Activated naive CD8-positive, alpha-beta T cell treated with anti-CD3 and anti-CD28 coated beads, Interleukin-2, amount 10 ng/mL, durations not matched to agents 7 days and 5 days (primary cell): ENCODE data around the gene KIF2C. TPM values are rescaled to one million over a fixed set of nuclear protein-coding genes. Genes with fewer than 3 reads are reported as not detected.

ENCODE experiments used
- ATAC-seq: fragments of 150-1000 bp; cut with Tn5 transposase; one replicate; pipeline ENCODE4 v1.10.0; 2021; ENCODE audit warnings: low read depth, moderate library complexity
- POLR2A ChIA-PET: fragments of 350-600 bp; sonication (Branson Sonifier 250); formaldehyde crosslinking; loops from one replicate; lab custom pipeline; 2021; ENCODE audit warnings: antibody characterized with exemption; lab: Charles Lee
- DNase-seq: peaks from one replicate; pipeline ENCODE4 v3.0.0; 2021
- H3K27ac Mint-ChIP-seq: one replicate; pipeline ENCODE4 v1.8.0; 2022; ENCODE audit warnings: mild to moderate bottlenecking, mixed read lengths
- H3K27me3 Mint-ChIP-seq: one replicate; pipeline ENCODE4 v1.8.0; 2022; ENCODE audit warnings: mild to moderate bottlenecking, moderate library complexity, mixed read lengths
- H3K36me3 Mint-ChIP-seq: one replicate; pipeline ENCODE4 v1.8.0; 2021; ENCODE audit warnings: mild to moderate bottlenecking, mixed read lengths
- H3K4me1 Mint-ChIP-seq: one replicate; pipeline ENCODE4 v1.8.0; 2021; ENCODE audit warnings: mixed read lengths
- H3K4me3 Mint-ChIP-seq: one replicate; pipeline ENCODE4 v1.8.0; 2022; ENCODE audit warnings: mild to moderate bottlenecking, moderate library complexity, mixed read lengths
- H3K9me3 Mint-ChIP-seq: one replicate; pipeline ENCODE4 v1.8.0; 2021; ENCODE audit warnings: mixed read lengths
- total RNA-seq, 2 experiments: library from RNA; stranded (reverse); gene quantifications; one replicate each; pipeline ENCODE4 v1.2.3, GENCODE V29; 2021

Gene KIF2C
- total RNA-seq, 2 experiments from 2014 or later: 76.5 to 87.7 TPM

- H3K4me1 Mint-ChIP-seq: peaks cover 12% of the 10 kb centered on the region
- H3K9me3 Mint-ChIP-seq: no peaks in the 10 kb centered on the region
- no peak overlapping the region for H3K4me3 Mint-ChIP-seq
- ATAC-seq (no peak), DNase-seq (no peak)
- POLR2A ChIA-PET: interaction anchor here (5.5 kb wide), 1 partner anchor 16 kb away, joined by 34 read pairs; no protein-coding TSS in a partner anchor
- H3K27ac Mint-ChIP-seq: peak overlapping the region; percentile 6
- no peaks in the 10 kb centered on the region for H3K36me3 Mint-ChIP-seq
- H3K27me3 Mint-ChIP-seq: peaks cover 7% of the 10 kb centered on the region
Measured at GRCh38 chr1:44705938-44706337, 33.7 kb upstream of the KIF2C start.

GRCh38 chr1:44707112-44707881 lies 32.3 kb upstream of the KIF2C start:
- no peak for DNase-seq
- no peaks in the 10 kb centered on the region for H3K36me3 Mint-ChIP-seq
- peaks cover 14% of the 10 kb centered on the region for H3K27me3 Mint-ChIP-seq
- POLR2A ChIA-PET: interaction anchor here (1.3 to 5.5 kb wide), 2 partner anchors 14 to 23 kb away, joined by 9 to 34 read pairs; no protein-coding TSS in a partner anchor
- no peaks in the 10 kb centered on the region for H3K9me3 Mint-ChIP-seq
- ATAC-seq: no peak
- H3K4me3 Mint-ChIP-seq: no peak overlapping the region
- peaks cover 12% of the 10 kb centered on the region for H3K4me1 Mint-ChIP-seq
- H3K27ac Mint-ChIP-seq: no peak overlapping the region

GRCh38 chr1:44707959-44708831 lies 31.4 kb upstream of the KIF2C start:
- H3K36me3 Mint-ChIP-seq: no peaks in the 10 kb centered on the region
- peak overlapping the region; percentile 64 for H3K4me3 Mint-ChIP-seq
- no peaks in the 10 kb centered on the region for H3K9me3 Mint-ChIP-seq
- peaks cover 12% of the 10 kb centered on the region for H3K4me1 Mint-ChIP-seq
- H3K27ac Mint-ChIP-seq: peak overlapping the region; percentile 68
- peaks cover 15% of the 10 kb centered on the region for H3K27me3 Mint-ChIP-seq
- POLR2A ChIA-PET: interaction anchor here (1.7 to 5.5 kb wide), 2 partner anchors 13 kb away, joined by 11 to 34 read pairs; no protein-coding TSS in a partner anchor
- ATAC-seq: peak; percentile 68
- DNase-seq: no peak

- DNase-seq (no peak), ATAC-seq (no peak)
- Mint-ChIP-seq H3K4me1 (peaks cover 32% of the 10 kb centered on the region), H3K27me3 (peaks cover 13% of the 10 kb centered on the region), H3K9me3 (no peaks in the 10 kb centered on the region), H3K4me3 (no peak overlapping the region), H3K36me3 (no peaks in the 10 kb centered on the region), H3K27ac (no peak overlapping the region)
- POLR2A ChIA-PET: interaction anchor here (0.6 to 2.7 kb wide), 3 partner anchors 8 to 590 kb away, joined by 3 to 20 read pairs (median 13); partner anchors contain the start of gene RNU5D-1
Measured at GRCh38 chr1:44713321-44713781, 26.3 kb upstream of the KIF2C start.

GRCh38 chr1:44714532-44714931 lies 25.1 kb upstream of the KIF2C start:
- Mint-ChIP-seq H3K4me3 (peak overlapping the region; percentile 62), H3K27ac (peak overlapping the region; percentile 82), H3K36me3 (no peaks in the 10 kb centered on the region), H3K4me1 (peaks cover 32% of the 10 kb centered on the region), H3K9me3 (no peaks in the 10 kb centered on the region), H3K27me3 (peaks cover 8% of the 10 kb centered on the region)
- ATAC-seq (no peak), DNase-seq (no peak)
- POLR2A ChIA-PET: interaction anchor here (11.5 kb wide), 1 partner anchor 18 kb away, joined by 500 read pairs; the partner anchor contains the start of gene RNU5D-1

GRCh38 chr1:44714944-44715571 lies 24.6 kb upstream of the KIF2C start:
- peak overlapping the region; percentile 62 for H3K4me3 Mint-ChIP-seq
- peak; percentile 79 for ATAC-seq
- no peaks in the 10 kb centered on the region for H3K36me3 Mint-ChIP-seq
- H3K27me3 Mint-ChIP-seq: peaks cover 8% of the 10 kb centered on the region
- peak overlapping the region; percentile 82 for H3K27ac Mint-ChIP-seq
- H3K9me3 Mint-ChIP-seq: no peaks in the 10 kb centered on the region
- peak; percentile 65 for DNase-seq
- peaks cover 33% of the 10 kb centered on the region for H3K4me1 Mint-ChIP-seq
- POLR2A ChIA-PET: interaction anchor here (11.5 kb wide), 1 partner anchor 18 kb away, joined by 500 read pairs; the partner anchor contains the start of gene RNU5D-1

GRCh38 chr1:44717156-44717555 lies 22.5 kb upstream of the KIF2C start:
- ATAC-seq: no peak
- H3K9me3 Mint-ChIP-seq: no peaks in the 10 kb centered on the region

GRCh38 chr1:44717653-44718052 lies 22.0 kb upstream of the KIF2C start:
- no peak for DNase-seq
- no peaks in the 10 kb centered on the region for H3K36me3 Mint-ChIP-seq
- H3K9me3 Mint-ChIP-seq: no peaks in the 10 kb centered on the region
- H3K27ac Mint-ChIP-seq: peak overlapping the region; percentile 11
- H3K27me3 Mint-ChIP-seq: no peaks in the 10 kb centered on the region
- POLR2A ChIA-PET: interaction anchor here (0.9 to 11.5 kb wide), 5 partner anchors 10 to 101 kb away, joined by 3 to 500 read pairs (median 6); partner anchors contain the start of genes ARMH1, RNU5D-1 and TMEM53
- peaks cover 51% of the 10 kb centered on the region for H3K4me1 Mint-ChIP-seq
- ATAC-seq: no peak
- peak overlapping the region; percentile 0 for H3K4me3 Mint-ChIP-seq

More at GRCh38 chr1:44717156-44717555, 22.5 kb upstream of the KIF2C start:
- DNase-seq: no peak
- Mint-ChIP-seq H3K4me1 (peaks cover 51% of the 10 kb centered on the region), H3K27me3 (peaks cover 2% of the 10 kb centered on the region), H3K36me3 (no peaks in the 10 kb centered on the region), H3K27ac (peak overlapping the region; percentile 9), H3K4me3 (no peak overlapping the region)
- POLR2A ChIA-PET: interaction anchor here (0.9 to 11.5 kb wide), 5 partner anchors 10 to 102 kb away, joined by 3 to 500 read pairs (median 6); partner anchors contain the start of genes ARMH1, RNU5D-1 and TMEM53

GRCh38 chr1:44718091-44718490 lies 21.5 kb upstream of the KIF2C start:
- no peaks in the 10 kb centered on the region for H3K27me3 Mint-ChIP-seq
- H3K4me1 Mint-ChIP-seq: peaks cover 52% of the 10 kb centered on the region
- ATAC-seq (no peak), DNase-seq (no peak)
- POLR2A ChIA-PET: interaction anchor here (0.9 to 11.5 kb wide), 5 partner anchors 9 to 101 kb away, joined by 3 to 500 read pairs (median 6); partner anchors contain the start of genes ARMH1, RNU5D-1 and TMEM53
- no peaks in the 10 kb centered on the region for H3K36me3 Mint-ChIP-seq
- no peaks in the 10 kb centered on the region for H3K9me3 Mint-ChIP-seq
- peak overlapping the region; percentile 73 for H3K27ac Mint-ChIP-seq
- H3K4me3 Mint-ChIP-seq: no peak overlapping the region

GRCh38 chr1:44719318-44719717 lies 20.3 kb upstream of the KIF2C start:
- H3K27ac Mint-ChIP-seq: peak overlapping the region; percentile 65
- DNase-seq (no peak), ATAC-seq (no peak)
- no peaks in the 10 kb centered on the region for H3K9me3 Mint-ChIP-seq
- H3K4me3 Mint-ChIP-seq: no peak overlapping the region
- no peaks in the 10 kb centered on the region for H3K36me3 Mint-ChIP-seq
- no peaks in the 10 kb centered on the region for H3K27me3 Mint-ChIP-seq
- H3K4me1 Mint-ChIP-seq: peaks cover 61% of the 10 kb centered on the region
- POLR2A ChIA-PET: interaction anchor here (0.7 to 11.5 kb wide), 8 partner anchors 14 to 1070 kb away, joined by 3 to 500 read pairs (median 4); partner anchors contain the start of genes RNU5D-1, RPS8 and TOE1

- H3K9me3 Mint-ChIP-seq: no peaks in the 10 kb centered on the region
- H3K36me3 Mint-ChIP-seq: peaks cover 5% of the 10 kb centered on the region
- H3K4me3 Mint-ChIP-seq: peak overlapping the region; percentile 0
Measured at GRCh38 chr1:44720281-44720680, 19.4 kb upstream of the KIF2C start.

More at GRCh38 chr1:44720281-44720680, 19.4 kb upstream of the KIF2C start:
- peaks cover 59% of the 10 kb centered on the region for H3K4me1 Mint-ChIP-seq
- POLR2A ChIA-PET: interaction anchor here (0.8 to 11.5 kb wide), 6 partner anchors 13 to 620 kb away, joined by 3 to 500 read pairs (median 48); partner anchors contain the start of genes ARMH1, MUTYH, RNU5D-1 and TMEM53
- DNase-seq: no peak
- no peaks in the 10 kb centered on the region for H3K27me3 Mint-ChIP-seq
- H3K27ac Mint-ChIP-seq: peak overlapping the region; percentile 94
- ATAC-seq: no peak
